GM12878 (cell line): Measurements from ENCODE around the gene NSFL1C. TPM values are rescaled to one million over a fixed set of nuclear protein-coding genes. Genes with fewer than 3 reads are reported as not detected.

Source experiments
- ATAC-seq: fragments of 200-7000 bp; cut with Tn5 transposase; 3 replicates; pipeline ENCODE4 v1.9.1; 2020; ENCODE audit warnings: mild to moderate bottlenecking, moderate library complexity
- BruUV-seq: library from RNA; stranded (reverse); fragments of 400-500 nt; replicated peaks from 2 replicates; lab custom pipeline; 2021; lab: Mats Ljungman, UMichigan
- CTCF ChIA-PET: fragments of 300-600 bp; sonication (Branson Sonifier 250); formaldehyde crosslinking; extraction: SDS; loops from one replicate; lab custom pipeline; 2021; ENCODE audit warnings: inconsistent platforms; lab: Yijun Ruan, JAX
- POLR2A ChIA-PET: fragments of 350-600 bp; formaldehyde crosslinking; extraction: SDS; loops from one replicate; lab custom pipeline; 2021; ENCODE audit warnings: inconsistent platforms; lab: Charles Lee
- RAD21 ChIA-PET: fragments of 300-600 bp; sonication (Branson Sonifier 250); formaldehyde crosslinking; loops from one replicate; lab custom pipeline; 2023; ENCODE audit warnings: antibody characterized with exemption; ENCODE audit not compliant: unreplicated experiment; lab: Charles Lee
- SMC1A ChIA-PET: fragments of 300-600 bp; sonication (Branson Sonifier 250); formaldehyde crosslinking; loops from one replicate; lab custom pipeline; 2023; ENCODE audit not compliant: unreplicated experiment, uncharacterized antibody; lab: Charles Lee
- DNase-seq: peaks from one replicate; pipeline ENCODE4 v3.0.0-alpha.2; 2011; ENCODE audit warnings: low read depth, low spot score
- FAIRE-seq: peaks from 3 replicates; lab custom pipeline; 2011; peaks lifted over from hg19 to GRCh38; lab: Jason Lieb, UNC
- H2AFZ ChIP-seq: 2 replicates; pipeline ENCODE4 v1.6.0; 2011; ENCODE audit warnings: low read depth, low read length, control low read depth; ENCODE audit not compliant: control insufficient read depth
- H3K27ac ChIP-seq: 2 replicates; pipeline ENCODE4 v1.5.1; 2011; ENCODE audit warnings: control low read depth; ENCODE audit not compliant: control insufficient read depth, insufficient read depth
- H3K27me3 ChIP-seq, 2 experiments: replicated peaks in 1 of 2; 2 replicates each; pipeline versions ENCODE4 v1.6.0 to v1.6.1; 2011; ENCODE audit warnings: low read length in 1 of 2; ENCODE audit not compliant: control insufficient read depth in 2 of 2, insufficient read depth in 2 of 2
- H3K36me3 ChIP-seq, 2 experiments: 2 replicates each; pipeline ENCODE4 v1.5.1; 2011; ENCODE audit warnings: low read length in 1 of 2; ENCODE audit not compliant: control insufficient read depth in 2 of 2, insufficient read depth in 2 of 2
- H3K4me1 ChIP-seq: 2 replicates; pipeline ENCODE4 v1.6.1; 2011; ENCODE audit warnings: mild to moderate bottlenecking, low read length, moderate library complexity, mixed read lengths; ENCODE audit not compliant: control insufficient read depth, insufficient read depth
- H3K4me2 ChIP-seq: 2 replicates; pipeline ENCODE4 v1.6.0; 2011; ENCODE audit warnings: control low read depth; ENCODE audit not compliant: control insufficient read depth, insufficient read depth
- H3K4me3 ChIP-seq: fragments of 200-600 bp; sonication (generic); 2 replicates; pipeline ENCODE4 v1.5.1; 2016
- H3K79me2 ChIP-seq: 2 replicates; pipeline ENCODE4 v1.6.0; 2011; ENCODE audit warnings: low read length; ENCODE audit not compliant: control insufficient read depth, insufficient read depth
- H3K9ac ChIP-seq: 2 replicates; pipeline ENCODE4 v1.8.0; 2011; ENCODE audit warnings: low read length, control low read depth, mixed read lengths; ENCODE audit not compliant: control insufficient read depth, insufficient read depth
- H3K9me3 ChIP-seq: replicated peaks from 3 replicates; pipeline ENCODE4 v1.5.1; 2011; ENCODE audit warnings: mild to moderate bottlenecking, low read length; ENCODE audit not compliant: control insufficient read depth, insufficient read depth
- H4K20me1 ChIP-seq: 2 replicates; pipeline ENCODE4 v1.6.0; 2011; ENCODE audit not compliant: control insufficient read depth, insufficient read depth
- BCL11A ChIP-seq: IDR thresholded peaks from 2 replicates; pipeline ENCODE4 v1.6.1; 2011; ENCODE audit warnings: low read depth, low read length
- CBX3 ChIP-seq: fragments of 200-600 bp; sonication (generic); IDR thresholded peaks from 2 replicates; pipeline ENCODE4 v1.6.1; 2016; ENCODE audit warnings: low read depth, borderline replicate concordance
- CEBPB ChIP-seq, 2 experiments: fragments of 150-350 bp in 1 of 2; IDR thresholded peaks; 2 replicates each; pipeline ENCODE4 v1.6.1; 2012 to 2014; ENCODE audit warnings: low read depth in 2 of 2, low read length in 2 of 2, borderline replicate concordance in 1 of 2, inconsistent platforms in 1 of 2
- ESRRA ChIP-seq: IDR thresholded peaks from 2 replicates; pipeline ENCODE4 v1.6.1; 2012; ENCODE audit warnings: mild to moderate bottlenecking, low read length, improper control_type of control experiment
- ETV6 ChIP-seq, 2 experiments: fragments of 450-650 bp in 1 of 2; IDR thresholded peaks in 1 of 2; conservative IDR thresholded peaks in 1 of 2; 2 replicates each; pipeline ENCODE4 v1.6.1; 2014; ENCODE audit warnings: antibody characterized with exemption in 1 of 2, borderline replicate concordance in 1 of 2, low read depth in 1 of 2, mild to moderate bottlenecking in 1 of 2, moderate library complexity in 1 of 2
- FOXM1 ChIP-seq: IDR thresholded peaks from 2 replicates; pipeline ENCODE4 v1.6.1; 2012; ENCODE audit warnings: low read depth, mild to moderate bottlenecking, inconsistent platforms, low read length, moderate library complexity
- MXI1 ChIP-seq: fragments of 150-350 bp; IDR thresholded peaks from 2 replicates; pipeline ENCODE4 v1.6.1; 2011; ENCODE audit warnings: low read depth, mild to moderate bottlenecking, inconsistent platforms, low read length, improper control_type of control experiment
- NR2C1 ChIP-seq: fragments of 450-650 bp; IDR thresholded peaks from 2 replicates; pipeline ENCODE4 v1.6.1; 2017; ENCODE audit warnings: antibody characterized with exemption, mild to moderate bottlenecking, moderate library complexity
- SMC3 ChIP-seq: IDR thresholded peaks from 2 replicates; pipeline ENCODE4 v1.6.1; 2011; ENCODE audit warnings: low read length, improper control_type of control experiment, borderline replicate concordance
- SREBF1 ChIP-seq: IDR thresholded peaks from 2 replicates; pipeline ENCODE4 v1.6.1; 2012; ENCODE audit warnings: mild to moderate bottlenecking, low read length
- ZSCAN29 ChIP-seq: fragments of 450-650 bp; IDR thresholded peaks from 2 replicates; pipeline ENCODE4 v1.6.1; 2017; ENCODE audit warnings: mild to moderate bottlenecking, moderate library complexity
- in situ Hi-C: fragments of 300-500 bp; cut with MboI; formaldehyde crosslinking; loops from 9 replicates; pipeline ENCODE4 v1.14.3; 2018; ENCODE audit warnings: mixed read lengths
- intact Hi-C: fragments of 100-400 bp; cut with micrococcal nuclease; formaldehyde crosslinking; loops from one replicate; pipeline ENCODE4 v1.14.2; 2022; ENCODE audit not compliant: unreplicated experiment
- polyA plus RNA-seq, 11 experiments: library from polyadenylated mRNA; depleted of rRNA in 4 of 11; unstranded in 6 of 11; stranded (reverse) in 5 of 11; fragments of >200 nt; fragmentation: Nextera tagmentation in 4 of 11; fragmentation: Illumina TruSeq in 1 of 11; extraction: Ambion mirVana in 4 of 11; extraction: Trizol in 1 of 11; gene quantifications; 1 replicate in 1 of 11; 2 replicates in 10 of 11; pipeline versions ENCODE4 v1.2.1 to v1.2.3, GENCODE V29; 2011 to 2016; ENCODE audit warnings: inconsistent platforms in 2 of 11, missing spikeins in 2 of 11, low read depth in 1 of 11
- total RNA-seq, 4 experiments: library from RNA; depleted of rRNA in 3 of 4; stranded (reverse); fragments of >200 nt in 3 of 4; fragmentation: Illumina TruSeq in 1 of 4; extraction: Trizol in 1 of 4; gene quantifications; 2 replicates each; pipeline versions ENCODE4 v1.2.1 to v1.2.3, GENCODE V29; 2013 to 2021
- TF ChIP-seq, protein P1 (sequence below): fragments of 450-650 bp; IDR thresholded peaks from 2 replicates; pipeline ENCODE4 v1.6.1; 2014; ENCODE audit warnings: mild to moderate bottlenecking

The NSFL1C gene
- total and polyA plus RNA-seq, 10 of the 15 experiments (the other 5 are each of a cell fraction or from before 2014, with no cell fraction given), result 21.5 to 100 (median 38.1) TPM

DNA sequence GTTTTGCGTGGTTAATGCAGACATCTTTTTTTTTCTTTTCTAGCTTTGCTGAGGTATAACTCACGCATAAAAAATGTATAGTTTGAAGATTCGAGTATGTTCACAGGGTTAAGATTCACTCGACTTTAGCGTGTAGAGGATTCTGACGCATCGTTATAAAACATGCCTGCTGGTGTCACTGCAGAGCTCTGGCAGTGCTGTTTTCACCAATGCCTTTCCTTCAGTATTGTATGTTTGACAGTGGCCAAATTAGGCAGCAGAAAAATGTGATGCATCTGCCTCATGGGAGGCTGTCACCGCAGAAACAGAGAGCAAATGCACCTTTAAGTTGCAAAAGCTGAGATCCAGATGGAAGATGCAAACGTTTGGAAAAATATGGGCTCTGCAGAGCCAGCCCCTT is 42.6 kb upstream of the NSFL1C start (continued):
- TF ChIP-seq SMC3, result peak; percentile 89

DNA sequence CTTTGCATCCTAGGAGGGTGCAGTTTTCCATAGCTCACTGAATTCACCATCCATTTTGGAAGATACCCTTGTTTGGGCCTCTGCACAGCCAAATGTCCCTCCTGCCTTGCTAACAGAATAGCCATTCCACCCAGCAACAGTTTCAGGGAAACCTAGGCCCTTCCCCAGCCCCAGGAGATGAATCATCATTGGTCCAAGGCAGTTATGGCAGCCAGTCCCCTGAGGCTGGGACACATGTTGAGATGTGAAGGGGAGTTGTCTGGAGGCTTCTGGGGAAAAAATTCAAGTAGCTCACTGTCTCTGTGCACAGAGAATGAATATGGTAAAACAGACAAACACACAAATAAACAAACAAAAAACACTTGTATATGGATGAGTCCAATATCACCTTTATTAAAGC is 41.9 kb upstream of the NSFL1C start:
- RAD21 ChIA-PET, result interaction anchor here (1.0 to 5.6 kb wide), 12 partner anchors 11 to 268 kb away, joined by 3 to 44 read pairs (median 4); no protein-coding TSS in a partner anchor
- intact Hi-C loops, result loop anchor here (5.0 kb wide), 1 partner anchor 124 kb away; no protein-coding TSS in a partner anchor
- Histone ChIP-seq H3K9me3 (peaks cover 6% of the 10 kb centered on the region; the same call in 2 of the 3 replicates), H3K4me3 (no peak overlapping the region), H3K4me1 (0 out of 2 replicates have a peak, but pooled peaks cover 3% of the 10 kb centered on the region), H3K36me3 (no peaks in the 10 kb centered on the region), H3K9ac (no peak overlapping the region), H3K27ac (no peak overlapping the region), H3K79me2 (no peaks in the 10 kb centered on the region), H4K20me1 (no peaks in the 10 kb centered on the region)
- BruUV-seq, result no TSS peak
- CTCF ChIA-PET, result interaction anchor here (0.6 to 7.6 kb wide), 26 partner anchors 8 to 272 kb away, joined by 3 to 66 read pairs (median 4); partner anchors contain the start of genes SIRPB1 and SIRPD
- POLR2A ChIA-PET, result interaction anchor here (1.4 kb wide), 1 partner anchor 268 kb away, joined by 3 read pairs; no protein-coding TSS in a partner anchor
- DNase-seq (no peak), FAIRE-seq (no peak), ATAC-seq (no peak)
- in situ Hi-C loops, result no loop called here
- TF ChIP-seq ZSCAN29 (no peak), MXI1 (no peak), BCL11A (no peak), ESRRA (no peak), ETV6 (conservative IDR thresholded peaks at IDR 0.05 in 1 of 2, IDR thresholded peaks at IDR 0.05 in 1 of 2; ENCODE audit: borderline replicate concordance in 1 of 2, low read depth in 1 of 2) (no peak), NR2C1 (no peak), CEBPB (IDR thresholded peaks at IDR 0.05; ENCODE audit: borderline replicate concordance in 1 of 2, low read depth in 2 of 2, low read length in 2 of 2) (no peak), FOXM1 (no peak), CBX3 (no peak), SREBF1 (no peak)
- TF ChIP-seq, protein P1, sequence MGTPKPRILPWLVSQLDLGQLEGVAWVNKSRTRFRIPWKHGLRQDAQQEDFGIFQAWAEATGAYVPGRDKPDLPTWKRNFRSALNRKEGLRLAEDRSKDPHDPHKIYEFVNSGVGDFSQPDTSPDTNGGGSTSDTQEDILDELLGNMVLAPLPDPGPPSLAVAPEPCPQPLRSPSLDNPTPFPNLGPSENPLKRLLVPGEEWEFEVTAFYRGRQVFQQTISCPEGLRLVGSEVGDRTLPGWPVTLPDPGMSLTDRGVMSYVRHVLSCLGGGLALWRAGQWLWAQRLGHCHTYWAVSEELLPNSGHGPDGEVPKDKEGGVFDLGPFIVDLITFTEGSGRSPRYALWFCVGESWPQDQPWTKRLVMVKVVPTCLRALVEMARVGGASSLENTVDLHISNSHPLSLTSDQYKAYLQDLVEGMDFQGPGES, result no peak
- TF ChIP-seq, all 136 proteins: peak for 0
- Histone ChIP-seq H3K4me2 (no peak overlapping the region), H3K27me3 (peaks cover 0 to 8% of the 10 kb centered on the region in 2 experiments; a peak in 1 of 4 replicates), H2AFZ (no peak overlapping the region)
- SMC1A ChIA-PET, result interaction anchor here (0.7 to 11.1 kb wide), 19 partner anchors 9 to 268 kb away, joined by 3 to 138 read pairs (median 6); no protein-coding TSS in a partner anchor
